Neural progenitor cell (in vitro differentiated cells): ENCODE results near the gene TUBB3. TPM values are rescaled to one million over a fixed set of nuclear protein-coding genes. Genes with fewer than 3 reads are reported as not detected.

ENCODE experiments used
- DNase-seq: peaks from one replicate; pipeline ENCODE4 v3.0.0-alpha.2; 2016; ENCODE audit warnings: low spot score
- H2AFZ ChIP-seq: fragments of 200-600 bp; sonication (generic); replicated peaks from 2 replicates; pipeline ENCODE4 v1.6.1; 2016; ENCODE audit warnings: antibody characterized with exemption
- H3F3A ChIP-seq: fragments of 200-600 bp; sonication (generic); 2 replicates; pipeline ENCODE4 v1.6.1; 2016; ENCODE audit warnings: antibody characterized with exemption, low read depth
- H3K27ac ChIP-seq: fragments of 200-600 bp; sonication (generic); 2 replicates; pipeline ENCODE4 v1.5.1; 2016; ENCODE audit warnings: mild to moderate bottlenecking
- H3K27me3 ChIP-seq: fragments of 200-600 bp; sonication (generic); 2 replicates; pipeline ENCODE4 v1.6.1; 2016; ENCODE audit warnings: mild to moderate bottlenecking, moderate library complexity
- H3K36me3 ChIP-seq: fragments of 200-600 bp; sonication (generic); 2 replicates; pipeline ENCODE4 v1.5.1; 2016
- H3K4me1 ChIP-seq: fragments of 200-600 bp; sonication (generic); 2 replicates; pipeline ENCODE4 v1.6.1; 2016; ENCODE audit warnings: mixed run types
- H3K4me2 ChIP-seq: fragments of 200-600 bp; sonication (generic); 2 replicates; pipeline ENCODE4 v1.6.1; 2016
- H3K4me3 ChIP-seq: fragments of 200-600 bp; sonication (generic); 2 replicates; pipeline ENCODE4 v1.5.1; 2016
- H3K79me2 ChIP-seq: fragments of 200-600 bp; sonication (generic); 2 replicates; pipeline ENCODE4 v1.6.1; 2016; ENCODE audit warnings: low read depth
- H3K9ac ChIP-seq: fragments of 200-600 bp; sonication (generic); 2 replicates; pipeline ENCODE4 v1.6.1; 2016
- H3K9me3 ChIP-seq: fragments of 200-600 bp; sonication (generic); 2 replicates; pipeline ENCODE4 v1.5.1; 2016; ENCODE audit warnings: low read depth
- H4K20me1 ChIP-seq: fragments of 200-600 bp; sonication (generic); 2 replicates; pipeline ENCODE4 v1.6.1; 2016; ENCODE audit warnings: low read depth
- H3K27ac Mint-ChIP-seq: 3 replicates; pipeline ENCODE4 v1.8.0; 2021; ENCODE audit warnings: mixed read lengths
- H3K27me3 Mint-ChIP-seq: 2 replicates; pipeline ENCODE4 v1.8.0; 2022; ENCODE audit warnings: low read depth, mild to moderate bottlenecking, inconsistent platforms, moderate library complexity, mixed read lengths; ENCODE audit not compliant: insufficient read depth
- H3K36me3 Mint-ChIP-seq: 3 replicates; pipeline ENCODE4 v1.8.0; 2021; ENCODE audit warnings: mixed read lengths
- H3K4me1 Mint-ChIP-seq: 3 replicates; pipeline ENCODE4 v1.8.0; 2021; ENCODE audit warnings: mixed read lengths
- H3K4me3 Mint-ChIP-seq: 3 replicates; pipeline ENCODE4 v1.8.0; 2021; ENCODE audit warnings: mild to moderate bottlenecking, moderate library complexity, mixed read lengths
- H3K9me3 Mint-ChIP-seq: 3 replicates; pipeline ENCODE4 v1.8.0; 2020; ENCODE audit warnings: mixed read lengths
- CTCF ChIP-seq: fragments of 200-600 bp; sonication (generic); IDR thresholded peaks from 2 replicates; pipeline ENCODE4 v1.5.1; 2017; ENCODE audit warnings: antibody characterized with exemption, mild to moderate bottlenecking
- EZH2 ChIP-seq: fragments of 200-600 bp; sonication (generic); IDR thresholded peaks from 2 replicates; pipeline ENCODE4 v1.6.1; 2017; ENCODE audit warnings: antibody characterized with exemption, mild to moderate bottlenecking, moderate library complexity
- EZH2phosphoT487 ChIP-seq: fragments of 200-600 bp; sonication (generic); IDR thresholded peaks from 2 replicates; pipeline ENCODE4 v1.6.1; 2017; ENCODE audit warnings: antibody characterized with exemption
- total RNA-seq: library from RNA; depleted of rRNA; stranded (reverse); fragments of >200 nt; gene quantifications from 2 replicates; pipeline ENCODE4 v1.2.3, GENCODE V29; 2015; ENCODE audit warnings: low replicate concordance

The TUBB3 gene
- total RNA-seq, 1 donor from 2014 or later: 41.4 TPM

- Histone ChIP-seq H3F3A (no peaks in the 10 kb centered on the region), H3K27ac (no peak overlapping the region), H4K20me1 (no peaks in the 10 kb centered on the region), H3K9me3 (no peaks in the 10 kb centered on the region), H3K36me3 (no peaks in the 10 kb centered on the region), H3K27me3 (no peaks in the 10 kb centered on the region), H3K4me1 (no peaks in the 10 kb centered on the region), H3K4me2 (no peak overlapping the region), H3K79me2 (no peaks in the 10 kb centered on the region), H3K4me3 (no peak overlapping the region), H2AFZ (no peak overlapping the region), H3K9ac (no peak overlapping the region)
- no peak for DNase-seq
- TF ChIP-seq EZH2 (no peak), EZH2phosphoT487 (no peak), CTCF (no peak)
- no peaks in the 10 kb centered on the region for H3K4me1 Mint-ChIP-seq
- peaks cover 37% of the 10 kb centered on the region for H3K36me3 Mint-ChIP-seq
- H3K9me3 Mint-ChIP-seq: peaks cover 8% of the 10 kb centered on the region
- H3K27me3 Mint-ChIP-seq: peaks cover 2% of the 10 kb centered on the region
- H3K27ac Mint-ChIP-seq: no peak overlapping the region
- no peak overlapping the region for H3K4me3 Mint-ChIP-seq
These were observed 19.1 kb upstream of the TUBB3 start for GRCh38 chr16:89903908-89904515.

DNA sequence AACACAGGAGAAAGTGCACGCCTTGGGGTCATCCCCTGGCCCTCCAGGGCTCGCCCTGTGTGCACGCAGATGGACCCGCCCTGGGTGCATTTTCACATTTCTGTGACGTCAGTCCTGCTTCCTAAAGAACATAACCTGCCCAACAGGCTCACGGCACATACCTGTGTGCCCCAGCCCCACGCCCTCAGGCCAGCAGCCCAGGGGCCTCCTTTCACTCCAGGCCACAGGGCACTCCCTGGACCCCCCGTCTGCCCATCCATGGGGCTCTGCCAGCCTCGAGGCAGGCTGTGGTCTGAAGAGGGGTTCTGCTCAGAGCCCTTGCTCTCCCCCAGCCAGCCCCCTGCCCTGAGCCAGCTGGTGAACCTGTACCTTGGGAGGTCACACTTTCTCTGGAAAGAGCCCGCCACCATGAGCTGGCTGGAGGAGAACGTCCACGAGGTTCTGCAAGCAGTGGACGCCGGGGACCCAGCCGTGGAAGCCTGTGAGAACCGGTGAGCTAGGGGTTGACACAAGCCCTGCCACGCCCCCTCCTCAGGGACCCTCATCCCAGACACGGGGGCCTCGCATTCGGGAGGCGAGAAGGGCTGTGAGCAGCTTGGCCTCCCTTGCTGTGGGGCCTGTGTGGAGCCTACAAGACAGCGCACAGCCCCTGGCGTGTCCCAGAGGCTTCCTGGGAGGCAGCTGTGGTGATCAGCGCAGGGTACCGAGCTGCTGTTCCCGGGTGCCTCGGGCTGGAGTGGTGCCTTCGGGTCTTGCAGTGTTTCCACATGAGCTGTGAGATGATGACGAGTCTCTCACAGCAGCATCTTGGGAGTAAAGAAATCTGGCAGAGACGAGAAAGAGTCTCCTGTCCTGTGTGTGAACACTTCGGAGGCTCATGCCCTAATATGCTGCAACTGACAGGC, 18.3 kb upstream of the TUBB3 start:
- no peaks in the 10 kb centered on the region for H3K4me1 Mint-ChIP-seq
- Histone ChIP-seq H4K20me1 (no peaks in the 10 kb centered on the region), H3K9me3 (no peaks in the 10 kb centered on the region), H3K79me2 (no peaks in the 10 kb centered on the region), H3K36me3 (no peaks in the 10 kb centered on the region), H3K9ac (no peak overlapping the region), H3K4me1 (peaks cover 3% of the 10 kb centered on the region), H3F3A (peaks cover 4% of the 10 kb centered on the region), H3K27me3 (no peaks in the 10 kb centered on the region), H3K27ac (no peak overlapping the region), H3K4me3 (no peak overlapping the region), H3K4me2 (no peak overlapping the region), H2AFZ (no peak overlapping the region)
- H3K36me3 Mint-ChIP-seq: peaks cover 34% of the 10 kb centered on the region
- DNase-seq: no peak
- TF ChIP-seq EZH2phosphoT487: no peak
- no peak for TF ChIP-seq CTCF
- no peak for TF ChIP-seq EZH2
- no peak overlapping the region for H3K4me3 Mint-ChIP-seq
- H3K27me3 Mint-ChIP-seq: peaks cover 2% of the 10 kb centered on the region
- no peak overlapping the region for H3K27ac Mint-ChIP-seq
- H3K9me3 Mint-ChIP-seq: peaks cover 8% of the 10 kb centered on the region

DNA sequence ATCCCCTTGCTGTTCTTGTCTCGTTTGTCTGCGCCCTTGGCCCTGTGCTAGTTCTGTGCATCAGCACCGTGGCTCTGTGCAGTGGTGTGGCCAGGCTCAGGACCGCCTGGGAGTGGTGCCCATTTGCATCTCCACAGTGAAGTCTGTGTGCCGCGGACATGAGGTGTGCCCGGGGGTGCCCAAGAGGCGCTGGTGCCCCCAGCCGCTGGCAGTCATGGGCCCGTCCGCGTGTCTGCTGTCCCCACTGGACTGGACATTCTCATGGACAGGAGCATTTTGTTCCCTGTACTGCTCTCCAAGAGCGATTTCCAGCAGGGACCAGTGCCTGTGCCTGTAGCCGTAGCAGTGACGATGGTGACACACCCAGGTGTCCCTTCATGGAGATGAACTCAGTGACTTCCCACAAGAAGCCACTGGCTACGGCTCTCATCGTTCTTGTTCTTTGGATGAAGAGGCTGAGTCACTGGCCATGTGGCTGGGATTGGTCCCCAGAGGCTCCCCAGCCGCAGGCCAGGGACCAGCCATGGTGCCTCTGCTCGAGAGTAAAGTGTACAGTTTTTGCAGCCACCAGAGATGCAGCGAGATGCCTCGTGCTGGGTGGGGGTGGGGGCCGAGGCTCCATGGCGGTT, 17.5 kb upstream of the TUBB3 start:
- H3K27ac ChIP-seq: no peak overlapping the region
- no peak overlapping the region for H3K9ac ChIP-seq
- peaks cover 29% of the 10 kb centered on the region for H3K36me3 Mint-ChIP-seq
- no peaks in the 10 kb centered on the region for H3K9me3 ChIP-seq
- H3K27ac Mint-ChIP-seq: no peak overlapping the region
- peaks cover 8% of the 10 kb centered on the region for H3K9me3 Mint-ChIP-seq
- H3K4me1 ChIP-seq: peaks cover 6% of the 10 kb centered on the region
- H3K27me3 Mint-ChIP-seq: peaks cover 2% of the 10 kb centered on the region
- no peak for TF ChIP-seq EZH2phosphoT487
- TF ChIP-seq CTCF: no peak
- TF ChIP-seq EZH2: no peak
- no peaks in the 10 kb centered on the region for H3K4me1 Mint-ChIP-seq
- no peak overlapping the region for H3K4me3 ChIP-seq
- no peaks in the 10 kb centered on the region for H3K79me2 ChIP-seq
- no peaks in the 10 kb centered on the region for H3K36me3 ChIP-seq
- H3F3A ChIP-seq: peaks cover 11% of the 10 kb centered on the region
- no peak overlapping the region for H3K4me3 Mint-ChIP-seq
- H4K20me1 ChIP-seq: no peaks in the 10 kb centered on the region
- no peak for DNase-seq
- no peak overlapping the region for H2AFZ ChIP-seq
- H3K4me2 ChIP-seq: no peak overlapping the region
- no peaks in the 10 kb centered on the region for H3K27me3 ChIP-seq
